Stimulated activated effector memory CD8-positive, alpha-beta T cell treated with anti-CD3 and anti-CD28 coated beads, Interleukin-12 subunit alpha, Interleukin-12 subunit beta, amount 100 ng/mL, for 72 hours (primary cell): Measurements from ENCODE around the gene PPARA.
A peak's percentile ranks its signal among the peaks of the same experiment; 100 is the strongest.
"Not testable (repeated sequence)": the region's sequence is repeated elsewhere in the genome, so short reads cannot be mapped to it uniquely, and the experiment has no call there.

Experiments used
- ATAC-seq: fragments of 150-1000 bp; cut with Tn5 transposase; 2 replicates; pipeline ENCODE4 v1.10.0; 2021
- DNase-seq, 2 donors: peaks; one replicate each; pipeline ENCODE4 v3.0.0; 2021 to 2022; ENCODE audit warnings: low spot score in 2 of 2
- H3K27ac Mint-ChIP-seq: one replicate; pipeline ENCODE4 v1.8.0; 2022; ENCODE audit warnings: mild to moderate bottlenecking, mixed read lengths
- H3K36me3 Mint-ChIP-seq: one replicate; pipeline ENCODE4 v1.8.0; 2022; ENCODE audit warnings: mild to moderate bottlenecking, mixed read lengths
- H3K4me1 Mint-ChIP-seq: one replicate; pipeline ENCODE4 v1.8.0; 2022; ENCODE audit warnings: mixed read lengths
- H3K4me3 Mint-ChIP-seq: one replicate; pipeline ENCODE4 v1.8.0; 2022; ENCODE audit warnings: mild to moderate bottlenecking, mixed read lengths
- H3K9me3 Mint-ChIP-seq: one replicate; pipeline ENCODE4 v1.8.0; 2022; ENCODE audit warnings: mixed read lengths

The PPARA gene

DNA sequence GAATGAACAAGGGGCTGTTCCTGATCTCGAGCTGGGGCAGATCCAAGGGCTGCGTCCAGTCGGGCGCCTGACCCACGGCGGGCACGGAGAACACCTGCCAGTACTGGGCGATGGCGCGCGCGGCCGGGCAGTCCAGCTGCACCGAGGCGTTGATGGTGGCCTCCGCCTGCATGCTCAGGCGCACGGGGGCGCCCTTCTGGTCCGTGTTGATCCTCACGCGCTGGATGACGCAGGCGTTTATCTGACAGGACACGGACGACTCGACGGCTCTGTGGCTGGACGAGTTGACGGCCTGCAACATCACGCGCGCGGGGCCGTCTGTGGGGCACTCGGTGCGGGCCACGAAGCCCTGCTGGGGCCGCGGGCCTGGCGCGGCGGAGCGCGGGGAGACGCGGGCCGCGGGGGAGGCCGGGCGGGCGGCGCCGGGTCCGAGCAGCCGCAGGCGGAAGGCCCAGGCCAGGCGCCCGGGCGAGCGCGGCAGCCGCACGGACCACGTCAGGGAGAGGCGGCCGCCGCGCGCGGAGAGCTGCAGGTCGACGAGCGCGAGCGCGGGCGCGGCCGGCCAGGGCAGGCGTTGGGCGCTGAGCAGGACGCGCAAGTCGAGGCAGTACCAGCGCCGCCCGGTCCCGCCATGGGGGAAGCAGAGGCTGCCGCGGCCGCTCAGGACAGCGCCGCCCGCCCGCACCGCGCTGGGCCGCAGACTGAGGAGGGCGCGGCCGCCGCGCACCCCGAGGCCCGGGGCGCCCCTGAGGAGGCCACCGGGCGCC is 112.3 kb downstream of the PPARA start:
- Mint-ChIP-seq H3K4me1 (peaks cover 11% of the 10 kb centered on the region), H3K36me3 (no peaks in the 10 kb centered on the region), H3K27ac (no peak overlapping the region), H3K9me3 (no peaks in the 10 kb centered on the region), H3K4me3 (peak overlapping the region; percentile 66)
- peak; percentile 28 to 66 for DNase-seq
- ATAC-seq: peak; percentile 86

DNA sequence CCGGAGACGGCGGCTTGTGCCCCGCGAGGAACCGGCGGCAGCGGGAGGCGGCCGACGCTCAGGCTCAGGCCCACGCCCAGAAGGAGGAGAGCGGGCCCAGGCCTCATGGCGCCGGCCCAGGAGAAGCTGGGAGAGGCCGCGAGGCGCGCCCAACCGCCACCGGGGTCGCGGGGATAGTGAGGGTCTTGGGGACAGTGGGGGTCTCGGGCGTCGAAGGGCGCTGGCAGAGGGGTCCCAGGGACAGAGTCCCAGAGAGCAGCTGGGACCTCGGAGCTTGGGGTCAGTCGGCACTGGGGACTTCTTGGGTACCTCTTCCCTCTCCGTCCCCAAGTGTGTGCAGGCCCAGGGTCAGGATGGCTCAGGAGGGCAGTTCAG is 112.9 kb downstream of the PPARA start, which contains the start of gene PKDREJ:
PKDREJ (minus strand) TSS at position 128 of the 375 bp plus-strand sequence; CDS start at position 107, 21 bp downstream.
- ATAC-seq (no peak), DNase-seq (no peak)
- Mint-ChIP-seq H3K36me3 (no peaks in the 10 kb centered on the region), H3K27ac (no peak within 1 kb of the TSS), H3K9me3 (no peaks in the 10 kb centered on the region), H3K4me3 (peak within 1 kb of the TSS; percentile 66), H3K4me1 (peaks cover 14% of the 10 kb centered on the region)

DNA sequence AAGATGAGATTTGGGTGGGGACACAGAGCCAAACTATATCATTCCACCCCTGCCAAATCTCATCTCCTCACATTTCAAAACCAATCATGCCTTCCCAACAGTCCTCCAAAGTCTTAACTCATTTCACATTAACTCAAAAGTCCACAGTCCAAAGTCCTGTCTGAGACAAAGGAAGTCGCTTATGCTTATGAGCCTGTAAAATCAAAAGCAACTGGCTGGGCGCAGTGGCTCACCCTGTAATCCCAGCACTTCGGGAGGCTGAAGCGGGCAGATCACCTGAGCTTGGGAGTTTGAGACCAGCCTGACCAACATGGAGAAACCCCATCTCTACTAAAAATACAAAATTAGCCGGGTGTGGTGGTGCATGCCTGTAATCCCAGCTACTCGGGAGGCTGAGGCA is 114.2 kb downstream of the PPARA start:
- DNase-seq, H3K27ac Mint-ChIP-seq, ATAC-seq, H3K9me3 Mint-ChIP-seq, H3K4me3 Mint-ChIP-seq, H3K36me3 Mint-ChIP-seq: not testable (repeated sequence)
- peaks cover 24% of the 10 kb centered on the region for H3K4me1 Mint-ChIP-seq

DNA sequence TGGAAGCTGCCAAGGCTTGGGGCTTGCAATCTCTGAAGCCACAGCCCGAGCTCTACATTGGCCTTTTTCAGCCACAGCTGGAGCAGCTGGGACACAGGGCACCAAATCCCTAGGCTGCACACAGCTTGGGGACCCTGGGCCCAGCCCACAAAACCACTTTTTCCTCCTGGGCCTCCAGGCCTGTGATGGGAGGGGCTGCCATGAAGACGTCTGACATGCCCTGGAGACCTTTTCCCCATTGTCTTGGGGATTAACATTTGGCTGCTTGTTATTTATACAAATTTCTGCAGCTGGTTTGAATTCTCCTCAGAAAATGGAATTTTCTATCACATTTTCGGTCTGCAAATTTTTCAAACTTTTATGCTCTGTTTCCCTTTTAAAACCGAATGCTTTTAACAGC is 115.3 kb downstream of the PPARA start:
- ATAC-seq: not testable (repeated sequence)

DNA sequence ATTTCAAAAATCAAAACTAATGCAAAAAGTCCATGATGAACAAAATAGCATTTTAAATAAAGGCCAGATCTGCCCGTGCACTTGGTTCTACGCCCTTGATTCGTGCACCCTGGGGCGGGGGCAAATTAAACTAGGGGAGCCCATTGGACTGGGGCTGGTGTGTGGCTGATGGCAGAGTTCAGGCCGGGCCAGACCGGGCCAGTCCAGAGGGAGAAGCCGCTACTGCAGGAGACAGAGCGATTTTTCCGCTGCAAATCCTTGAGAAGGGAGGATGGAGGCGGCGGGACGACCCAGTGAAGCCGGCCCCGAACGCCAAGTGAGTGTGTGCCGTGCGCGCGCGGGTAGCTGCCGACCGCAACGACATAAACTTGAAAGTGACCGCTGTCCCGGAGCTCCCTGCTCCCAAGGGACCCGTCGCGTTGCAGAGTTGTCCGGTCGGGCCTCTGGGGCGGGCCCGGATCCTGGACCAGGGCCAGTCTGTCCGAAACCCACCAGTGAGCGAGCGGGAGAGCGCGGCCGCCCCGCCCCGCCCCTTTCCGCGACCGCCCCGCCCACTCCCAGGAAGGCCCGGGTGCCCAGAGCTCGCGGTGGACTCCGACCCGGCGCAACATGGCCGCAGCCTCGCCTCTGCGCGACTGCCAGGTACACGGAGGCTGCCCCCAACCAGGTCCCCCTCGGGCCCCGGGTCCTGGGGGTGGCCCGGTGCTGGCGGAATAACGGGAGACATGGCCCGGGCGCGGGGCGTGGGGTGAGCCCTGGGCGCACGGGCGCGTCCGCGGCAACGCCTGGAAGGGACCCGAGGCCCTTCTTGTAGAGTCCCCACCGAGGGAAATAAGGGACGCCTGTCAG is 117.3 kb downstream of the PPARA start, which contains the start of gene TTC38:
TTC38 (plus strand) TSS at position 578 of the 849 bp plus-strand sequence; CDS start at position 610, 32 bp downstream.
- Mint-ChIP-seq H3K36me3 (no peaks in the 10 kb centered on the region), H3K4me3 (peak within 1 kb of the TSS; percentile 84), H3K27ac (peak within 1 kb of the TSS; percentile 83), H3K4me1 (peaks cover 27% of the 10 kb centered on the region), H3K9me3 (no peaks in the 10 kb centered on the region)
- ATAC-seq (peak; percentile 88), DNase-seq (peak; percentile 55 to 82)

More for the DNA sequence above, 115.3 kb downstream of the PPARA start:
- peaks cover 32% of the 10 kb centered on the region for H3K4me1 Mint-ChIP-seq
- not testable (repeated sequence) for DNase-seq, H3K9me3 Mint-ChIP-seq, H3K27ac Mint-ChIP-seq, H3K4me3 Mint-ChIP-seq, H3K36me3 Mint-ChIP-seq

DNA sequence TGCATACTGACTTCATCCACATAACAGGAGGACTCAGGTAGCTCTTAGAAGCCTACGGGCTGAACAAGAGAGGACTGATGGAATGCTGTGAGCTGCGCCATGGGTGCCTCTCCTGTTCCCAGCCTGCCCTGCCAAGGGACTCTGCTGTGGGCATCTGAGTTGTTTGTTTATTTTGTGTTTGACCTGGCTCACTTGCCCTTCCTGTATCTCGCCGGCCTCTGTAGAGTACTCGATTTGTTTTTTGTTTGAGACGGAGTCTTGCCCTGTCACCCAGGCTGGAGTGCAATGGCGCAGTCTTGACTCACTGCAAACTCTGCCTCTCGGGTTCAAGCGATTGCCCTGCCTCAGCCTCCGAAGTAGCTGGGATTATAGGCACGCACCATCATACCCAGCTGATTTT is 119.2 kb downstream of the PPARA start:
- peak overlapping the region; percentile 27 for H3K4me3 Mint-ChIP-seq
- H3K27ac Mint-ChIP-seq: no peak overlapping the region
- ATAC-seq (no peak), DNase-seq (no peak)
- peaks cover 27% of the 10 kb centered on the region for H3K4me1 Mint-ChIP-seq
- peaks cover 10% of the 10 kb centered on the region for H3K36me3 Mint-ChIP-seq
- no peaks in the 10 kb centered on the region for H3K9me3 Mint-ChIP-seq

DNA sequence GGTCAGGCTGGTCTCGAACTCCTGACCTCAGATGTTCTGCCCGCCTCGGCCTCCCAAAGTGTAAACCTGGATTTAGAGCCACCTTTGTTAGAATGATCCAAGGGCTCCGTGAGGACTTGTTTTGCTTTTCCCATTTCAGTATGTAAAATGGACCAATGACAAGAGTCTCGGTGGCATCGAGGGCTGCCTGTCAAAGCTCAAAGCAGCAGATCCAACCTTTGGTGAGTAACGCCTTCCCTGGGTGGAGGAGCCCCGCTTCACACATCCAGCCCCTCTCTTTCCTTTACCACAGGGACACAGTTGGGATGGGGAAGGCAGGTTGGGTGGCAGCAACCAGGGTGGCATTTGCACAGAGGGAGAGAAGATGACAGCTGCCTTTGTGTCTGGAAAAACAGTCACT is 121.9 kb downstream of the PPARA start:
- no peak overlapping the region for H3K4me3 Mint-ChIP-seq
- H3K27ac Mint-ChIP-seq: no peak overlapping the region
- H3K4me1 Mint-ChIP-seq: peaks cover 40% of the 10 kb centered on the region
- DNase-seq (no peak), ATAC-seq (no peak)
- peaks cover 2% of the 10 kb centered on the region for H3K9me3 Mint-ChIP-seq
- peaks cover 36% of the 10 kb centered on the region for H3K36me3 Mint-ChIP-seq

DNA sequence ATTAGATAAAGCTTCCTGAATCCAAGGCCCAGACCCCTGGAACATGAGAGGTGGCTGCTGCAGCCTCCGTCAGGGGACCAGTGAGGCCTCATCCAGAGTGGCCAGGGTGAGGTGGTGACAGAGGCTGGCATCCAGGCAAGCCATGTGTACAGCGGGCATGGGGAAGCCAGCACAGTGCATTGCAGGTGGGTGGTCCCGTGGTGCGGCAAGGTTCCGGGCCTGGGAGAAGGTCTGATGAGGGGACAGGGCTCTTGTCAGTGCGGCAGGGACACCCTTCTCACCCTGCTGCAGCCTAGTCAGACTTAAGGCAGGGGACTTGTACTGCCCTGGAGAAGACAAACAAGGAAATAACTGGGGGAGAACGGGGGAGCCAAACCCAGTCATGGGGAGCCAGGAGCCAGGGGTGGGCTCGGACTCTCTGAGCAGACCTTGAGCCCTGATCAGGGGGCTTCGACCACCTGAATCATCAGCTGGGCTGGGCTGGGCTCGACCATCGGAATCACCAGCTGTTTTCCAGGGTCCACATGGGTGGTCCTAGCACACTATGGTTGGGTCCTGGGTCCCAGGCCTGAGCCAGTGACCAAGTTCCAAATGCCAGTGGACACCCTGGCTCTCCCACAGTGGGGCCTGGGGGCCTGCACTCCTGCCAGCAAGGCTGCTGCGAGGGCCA is 122.6 kb downstream of the PPARA start:
- DNase-seq (no peak), ATAC-seq (no peak)
- Mint-ChIP-seq H3K27ac (no peak overlapping the region), H3K9me3 (peaks cover 2% of the 10 kb centered on the region), H3K4me1 (peaks cover 41% of the 10 kb centered on the region), H3K36me3 (peaks cover 43% of the 10 kb centered on the region), H3K4me3 (no peak overlapping the region)

DNA sequence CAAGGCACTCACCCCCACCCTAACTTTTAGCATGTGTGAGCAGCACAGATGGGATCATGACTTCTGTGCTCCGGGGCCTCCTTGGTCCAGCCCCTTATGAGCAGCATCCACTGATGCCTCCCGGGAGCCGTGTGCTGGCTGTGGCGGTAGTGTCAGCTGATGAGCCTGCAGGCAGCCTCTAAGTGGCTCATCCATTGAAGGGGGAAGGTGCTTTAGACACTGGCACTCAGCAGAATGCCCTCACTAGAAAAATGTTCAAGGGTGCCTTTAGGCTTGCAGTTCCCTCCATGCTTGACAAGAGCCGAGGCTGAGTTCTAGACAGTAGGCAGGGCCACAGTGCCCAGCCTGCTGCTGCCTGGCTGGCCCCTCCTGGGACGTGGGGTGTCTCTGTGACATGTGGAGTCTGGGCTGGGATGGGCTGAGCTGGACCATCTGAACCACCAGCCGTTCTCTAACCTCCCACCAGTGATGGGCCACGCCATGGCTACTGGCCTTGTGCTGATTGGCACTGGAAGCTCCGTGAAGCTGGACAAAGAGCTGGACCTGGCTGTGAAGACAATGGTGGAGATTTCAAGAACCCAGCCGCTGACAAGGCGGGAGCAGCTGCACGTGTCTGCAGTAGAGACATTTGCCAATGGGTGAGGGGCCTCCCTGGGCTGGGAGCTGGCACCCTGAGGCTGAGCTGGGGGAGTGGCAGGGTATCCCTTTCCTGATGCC is 123.3 kb downstream of the PPARA start:
- ATAC-seq (no peak), DNase-seq (no peak)
- Mint-ChIP-seq H3K36me3 (peaks cover 50% of the 10 kb centered on the region), H3K4me1 (peaks cover 42% of the 10 kb centered on the region), H3K27ac (no peak overlapping the region), H3K9me3 (peaks cover 2% of the 10 kb centered on the region), H3K4me3 (no peak overlapping the region)

DNA sequence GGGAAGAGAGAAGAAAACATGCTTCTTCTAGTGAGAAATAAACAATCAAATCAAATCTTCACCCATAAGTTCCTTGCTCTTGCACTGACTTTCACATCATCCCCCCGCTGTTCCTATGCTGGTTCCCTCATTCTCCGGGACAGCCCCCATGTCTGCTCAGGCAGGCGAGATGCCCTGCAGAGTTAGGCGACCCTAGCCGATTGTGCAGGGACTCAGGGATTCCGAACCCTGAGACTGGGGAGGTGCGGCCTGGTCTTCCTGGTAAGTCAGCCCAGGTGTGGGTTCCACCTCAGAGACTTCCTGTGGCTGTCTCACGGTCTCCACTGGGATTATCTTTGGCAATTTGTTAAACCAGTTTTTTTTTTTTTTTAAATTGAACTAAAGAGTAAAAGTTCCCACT is 124.1 kb downstream of the PPARA start:
- Mint-ChIP-seq H3K9me3 (peaks cover 2% of the 10 kb centered on the region), H3K27ac (no peak overlapping the region), H3K36me3 (peaks cover 58% of the 10 kb centered on the region), H3K4me3 (no peak overlapping the region), H3K4me1 (peaks cover 36% of the 10 kb centered on the region)
- ATAC-seq (no peak), DNase-seq (no peak)

DNA sequence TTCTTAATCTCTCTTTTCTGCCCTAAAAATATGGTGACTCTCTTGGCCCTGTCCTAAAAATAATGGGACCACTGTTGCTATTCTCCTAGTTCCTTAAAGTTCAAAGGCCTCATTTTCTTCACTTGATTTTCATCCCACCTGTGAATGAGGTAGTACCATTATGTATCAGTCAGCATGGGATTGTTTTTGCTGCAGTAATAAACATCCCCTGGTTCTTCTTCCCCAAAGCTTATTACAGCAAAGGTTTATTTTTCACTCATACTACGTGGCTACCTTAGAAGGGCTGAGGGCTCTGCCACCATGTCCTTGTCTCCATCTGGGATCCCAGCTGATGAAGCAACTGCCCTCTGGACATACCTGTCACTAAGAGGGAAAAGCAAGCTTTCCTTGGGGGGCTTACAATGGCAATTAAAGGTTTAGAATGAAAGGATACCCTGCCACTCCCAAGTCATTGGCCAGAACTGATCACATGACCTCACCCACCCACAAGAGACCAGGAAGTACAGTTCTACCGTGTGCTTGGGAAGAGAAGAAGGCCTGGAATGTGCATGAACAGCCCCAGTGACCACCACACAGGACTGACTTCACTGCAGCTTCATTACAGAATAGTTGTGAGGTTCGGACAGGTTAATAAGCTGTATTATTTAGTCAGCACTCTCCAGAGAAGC is 125.3 kb downstream of the PPARA start:
- H3K36me3 Mint-ChIP-seq: peaks cover 66% of the 10 kb centered on the region

DNA sequence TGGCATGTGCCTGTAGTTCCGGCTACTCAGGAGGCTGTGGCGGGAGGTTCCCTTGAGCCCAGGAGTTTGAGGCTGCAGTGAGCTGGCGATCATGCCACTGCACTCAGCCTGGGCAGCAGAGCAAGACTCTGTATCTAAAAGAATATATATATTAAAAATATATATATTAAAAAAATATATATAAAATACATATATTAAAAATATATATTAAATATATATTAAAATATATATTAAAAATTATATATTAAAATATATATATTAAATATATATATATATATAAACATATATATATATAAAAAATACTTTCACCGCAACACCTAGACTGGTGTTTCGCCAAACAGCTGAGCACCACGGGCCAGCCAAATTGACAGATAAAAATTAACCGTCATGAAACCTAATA is 126.2 kb downstream of the PPARA start:
- peaks cover 47% of the 10 kb centered on the region for H3K4me1 Mint-ChIP-seq
- no peak overlapping the region for H3K4me3 Mint-ChIP-seq
- H3K9me3 Mint-ChIP-seq: peaks cover 2% of the 10 kb centered on the region
- H3K27ac Mint-ChIP-seq: no peak overlapping the region
- no peak for DNase-seq
- H3K36me3 Mint-ChIP-seq: peaks cover 66% of the 10 kb centered on the region
- no peak for ATAC-seq

More for the DNA sequence above, 125.3 kb downstream of the PPARA start:
- peaks cover 37% of the 10 kb centered on the region for H3K4me1 Mint-ChIP-seq
- no peak for DNase-seq
- peaks cover 2% of the 10 kb centered on the region for H3K9me3 Mint-ChIP-seq
- no peak for ATAC-seq
- no peak overlapping the region for H3K4me3 Mint-ChIP-seq
- H3K27ac Mint-ChIP-seq: peak overlapping the region; percentile 69

DNA sequence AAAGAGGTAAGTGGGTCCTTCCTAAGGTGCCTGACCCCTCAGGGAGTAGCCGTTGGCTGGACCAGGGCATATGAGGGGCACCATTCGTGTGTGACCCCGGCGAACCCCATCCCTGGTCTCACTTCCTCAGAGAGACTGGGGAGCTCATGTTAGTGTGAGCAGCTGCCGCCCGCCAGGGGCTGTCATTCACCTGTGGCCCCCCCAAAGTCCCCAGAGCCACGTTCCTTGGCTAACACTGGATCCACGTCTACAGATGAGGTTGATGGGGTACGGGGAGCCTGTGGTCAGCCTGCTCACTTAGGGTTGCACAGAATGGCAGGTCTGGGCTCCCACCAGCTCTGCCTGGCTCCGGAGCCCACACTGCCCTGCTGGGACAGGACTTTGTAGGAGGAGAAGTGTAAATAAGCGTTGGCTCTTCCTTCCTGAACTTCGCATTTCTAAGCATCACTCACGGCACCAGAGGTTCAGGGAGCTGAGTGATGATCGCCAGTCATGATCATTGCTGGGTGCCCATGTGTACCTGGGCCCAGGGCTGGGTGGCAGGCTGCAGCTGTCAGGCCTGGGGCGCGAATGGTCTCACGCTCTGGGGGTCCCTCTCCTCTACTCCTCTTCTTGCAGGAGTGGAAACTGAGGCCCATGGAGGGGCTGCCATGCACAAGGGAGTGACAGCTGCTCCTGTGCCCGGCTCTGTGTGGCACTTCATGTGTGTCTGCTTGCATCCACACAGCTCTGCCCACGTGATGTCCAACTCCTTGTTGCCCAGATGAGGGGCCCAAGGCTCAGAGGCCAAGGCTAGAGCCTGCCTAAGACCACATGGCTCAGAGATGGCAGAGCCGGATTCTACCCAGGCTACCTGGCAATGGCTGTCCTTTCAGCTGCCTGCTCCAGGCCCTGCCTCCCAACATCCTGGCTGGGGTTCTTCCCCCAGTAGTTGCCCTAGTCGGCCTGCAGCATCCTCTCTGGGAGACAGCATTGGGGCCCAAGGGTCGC is 128.6 kb downstream of the PPARA start:
- peaks cover 55% of the 10 kb centered on the region for H3K4me1 Mint-ChIP-seq
- H3K36me3 Mint-ChIP-seq: peaks cover 81% of the 10 kb centered on the region
- DNase-seq (no peak), ATAC-seq (no peak)
- H3K4me3 Mint-ChIP-seq: no peak overlapping the region
- peaks cover 2% of the 10 kb centered on the region for H3K9me3 Mint-ChIP-seq
- H3K27ac Mint-ChIP-seq: peak overlapping the region; percentile 89
